Ishikawa (cell line): ENCODE data around the gene FAM3C.
A peak's percentile ranks its signal among the peaks of the same experiment; 100 is the strongest.

Source experiments
- CEBPB ChIP-seq: IDR thresholded peaks from 2 replicates; pipeline ENCODE4 v1.6.1; 2012
- CREB1 ChIP-seq: IDR thresholded peaks from 2 replicates; pipeline ENCODE4 v1.6.1; 2012; ENCODE audit warnings: low read depth
- EGR1 ChIP-seq: IDR thresholded peaks from 2 replicates; pipeline ENCODE4 v1.6.1; 2012
- EP300 ChIP-seq: IDR thresholded peaks from 2 replicates; pipeline ENCODE4 v1.6.1; 2012; ENCODE audit warnings: borderline replicate concordance
- FOXM1 ChIP-seq: IDR thresholded peaks from 2 replicates; pipeline ENCODE4 v1.6.1; 2012; ENCODE audit warnings: low read depth, borderline replicate concordance
- MAX ChIP-seq: IDR thresholded peaks from 2 replicates; pipeline ENCODE4 v1.6.1; 2012
- NFIC ChIP-seq: IDR thresholded peaks from 2 replicates; pipeline ENCODE4 v1.6.1; 2012
- RAD21 ChIP-seq: IDR thresholded peaks from 2 replicates; pipeline ENCODE4 v1.6.1; 2012; ENCODE audit warnings: low read depth
- REST ChIP-seq: IDR thresholded peaks from 2 replicates; pipeline ENCODE4 v1.6.1; 2012; ENCODE audit warnings: low read depth, mild to moderate bottlenecking
- TAF1 ChIP-seq: IDR thresholded peaks from 2 replicates; pipeline ENCODE4 v1.6.1; 2012; ENCODE audit warnings: low read depth, mild to moderate bottlenecking
- TCF12 ChIP-seq: IDR thresholded peaks from 2 replicates; pipeline ENCODE4 v1.6.1; 2012; ENCODE audit warnings: low read depth
- TEAD4 ChIP-seq: IDR thresholded peaks from 2 replicates; pipeline ENCODE4 v1.6.1; 2012
- USF1 ChIP-seq: IDR thresholded peaks from 2 replicates; pipeline ENCODE4 v1.6.1; 2012
- YY1 ChIP-seq: IDR thresholded peaks from 2 replicates; pipeline ENCODE4 v1.6.1; 2012; ENCODE audit warnings: low read depth
- ZBTB7A ChIP-seq: IDR thresholded peaks from 2 replicates; pipeline ENCODE4 v1.6.1; 2012; ENCODE audit warnings: low read depth

FAM3C gene

GRCh38 chr7:121395494-121395960 is 581 bp downstream of the FAM3C start:
- TF ChIP-seq USF1 (no peak), TEAD4 (peak; percentile 70)

GRCh38 chr7:121394709-121395140 is 1.4 kb downstream of the FAM3C start:
- no peak for TF ChIP-seq NFIC
- TF ChIP-seq ZBTB7A, result no peak
- TF ChIP-seq TAF1, result no peak
- no peak for TF ChIP-seq RAD21
- no peak for TF ChIP-seq EGR1
- TF ChIP-seq TEAD4, result no peak
- no peak for TF ChIP-seq EP300
- TF ChIP-seq MAX, result no peak
- TF ChIP-seq FOXM1, result no peak
- TF ChIP-seq CREB1, result no peak
- TF ChIP-seq CEBPB, result no peak
- TF ChIP-seq REST, result no peak
- TF ChIP-seq USF1, result no peak
- no peak for TF ChIP-seq TCF12
- no peak for TF ChIP-seq YY1

- TF ChIP-seq RAD21, result no peak
- no peak for TF ChIP-seq EGR1
- no peak for TF ChIP-seq TAF1
- no peak for TF ChIP-seq FOXM1
- no peak for TF ChIP-seq TCF12
- TF ChIP-seq TEAD4, result no peak
Measured at GRCh38 chr7:121393005-121393366, 3.1 kb downstream of the FAM3C start.

- no peak for TF ChIP-seq CEBPB
- TF ChIP-seq TAF1, result no peak
- TF ChIP-seq NFIC, result no peak
- TF ChIP-seq ZBTB7A, result no peak
Measured at GRCh38 chr7:121392277-121393004, 3.7 kb downstream of the FAM3C start.

- TF ChIP-seq USF1 (no peak), TAF1 (no peak), TCF12 (no peak), FOXM1 (no peak), YY1 (no peak), ZBTB7A (no peak), CREB1 (no peak), TEAD4 (no peak), REST (no peak), EGR1 (no peak), CEBPB (no peak), RAD21 (no peak), NFIC (no peak), MAX (no peak), EP300 (no peak)
Measured at GRCh38 chr7:121391686-121392085, 4.4 kb downstream of the FAM3C start.

GRCh38 chr7:121390617-121391016 is 5.5 kb downstream of the FAM3C start:
- TF ChIP-seq ZBTB7A (no peak), RAD21 (no peak), CREB1 (no peak)
